Inflammatory macrophage treated with lipopolysaccharide for 4 hours (primary cell): ENCODE results near the gene GFPT2.

Source experiments
- DNase-seq: peaks from one replicate; pipeline ENCODE4 v3.0.0-alpha.2; 2020

The GFPT2 gene

DNA sequence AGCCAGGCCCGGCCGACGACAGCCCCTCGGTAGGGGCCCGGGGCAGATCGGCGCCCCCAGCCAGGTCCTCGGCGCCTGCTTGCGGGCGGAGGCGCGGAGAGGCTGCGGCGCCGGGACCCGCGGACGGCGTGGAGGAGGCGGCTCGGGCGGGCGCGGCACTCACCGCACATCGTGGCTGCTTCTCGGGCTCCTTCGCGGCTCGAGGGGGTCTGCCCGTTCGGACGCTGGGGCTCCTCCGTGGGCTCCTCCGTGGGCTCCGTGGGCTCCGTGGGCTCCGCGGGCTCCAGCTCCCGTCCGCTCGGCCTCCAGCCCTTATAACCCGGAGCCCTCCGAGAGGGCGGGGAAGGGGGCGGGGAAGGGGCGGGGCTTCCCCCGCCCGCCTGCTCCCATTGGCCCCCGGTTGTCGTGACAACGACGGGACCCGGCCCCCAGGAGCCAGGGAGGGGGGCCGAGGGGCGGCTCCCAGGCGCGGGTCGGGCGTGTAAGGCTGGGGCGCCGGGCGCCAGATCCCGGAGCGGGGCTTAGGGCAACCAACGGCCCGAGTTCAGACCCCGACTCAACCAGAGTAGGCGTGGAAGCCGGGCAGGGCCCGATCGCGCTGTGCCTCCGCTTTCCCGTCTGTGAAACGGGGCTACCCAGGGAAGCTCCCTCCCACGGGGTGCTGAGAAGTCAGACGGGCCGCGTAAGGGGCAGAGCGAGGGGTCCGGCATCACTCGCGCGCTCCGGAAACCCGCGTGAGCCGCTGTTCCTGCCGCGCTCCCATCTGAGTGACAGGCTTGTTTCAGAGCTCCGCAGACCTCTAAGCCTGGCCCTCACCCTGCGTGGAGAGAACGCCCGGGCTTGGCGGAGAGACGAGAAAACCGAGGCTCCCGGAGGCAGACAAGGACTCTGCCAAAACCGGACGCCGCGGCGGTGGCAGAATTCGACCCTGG is at the start of gene GFPT2:
TSS of gene GFPT2 (minus strand) at position 289 of the 932 bp plus-strand sequence. CDS start at position 170, 119 bp downstream.
- DNase-seq: peak; percentile 36

DNA sequence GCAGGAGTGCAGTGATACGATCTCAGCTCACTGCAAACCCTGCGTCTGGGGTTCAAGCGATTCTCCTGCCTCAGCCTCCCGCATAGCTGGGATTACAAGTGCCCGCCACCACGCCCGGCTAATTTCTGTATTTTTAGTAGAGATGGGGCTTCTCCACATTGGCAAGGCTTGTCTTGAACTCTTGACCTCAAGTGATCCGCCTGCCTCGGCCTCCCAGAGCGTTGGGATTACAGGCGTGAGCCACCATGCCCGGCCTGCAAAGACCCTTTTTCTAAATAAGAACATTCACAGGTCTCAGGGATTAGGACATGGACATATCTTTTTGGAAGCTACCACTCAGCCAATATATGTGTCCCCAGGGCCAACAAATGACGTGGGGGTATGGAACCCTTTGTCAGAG is 49.6 kb upstream of the GFPT2 start:
- DNase-seq: no peak

DNA sequence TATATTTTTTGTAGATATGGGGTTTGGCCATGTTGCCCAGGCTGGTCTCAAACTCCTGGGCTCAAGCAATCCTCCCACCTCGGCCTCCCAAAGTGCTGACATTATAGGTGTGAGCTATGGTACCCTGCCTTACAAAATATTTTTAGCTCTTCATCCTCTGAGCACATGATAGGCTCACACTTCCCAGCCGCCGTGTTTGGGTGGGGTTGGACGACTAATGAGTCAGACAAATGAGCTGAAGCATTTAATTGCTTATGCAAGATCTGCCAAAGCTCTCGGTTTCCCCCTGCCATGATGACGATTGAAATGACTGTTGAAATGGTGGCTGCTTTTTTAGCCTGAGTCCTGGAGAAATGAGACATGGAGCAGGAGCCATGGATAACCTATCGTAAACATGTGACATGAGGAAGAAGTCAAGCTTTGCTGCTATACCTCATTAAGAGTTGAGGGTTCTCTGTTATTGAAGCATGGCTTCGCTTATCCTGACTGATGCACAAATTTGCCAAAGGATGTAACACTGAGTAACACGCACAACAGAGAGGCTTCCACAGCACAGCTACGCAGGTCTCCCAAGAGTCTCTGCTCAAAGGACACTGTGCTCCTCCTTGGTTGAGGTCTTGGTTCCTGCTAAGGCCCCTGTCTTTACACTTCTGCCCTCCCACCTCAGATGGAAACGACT is 48.2 kb upstream of the GFPT2 start:
- no peak for DNase-seq

GRCh38 chr5:180400416-180400815 is 47.3 kb upstream of the GFPT2 start:
- no peak for DNase-seq

- DNase-seq: no peak
Observed at GRCh38 chr5:180399401-180400215, 46.5 kb upstream of the GFPT2 start.

- no peak for DNase-seq
Observed at GRCh38 chr5:180396926-180397325, 43.8 kb upstream of the GFPT2 start.

DNA sequence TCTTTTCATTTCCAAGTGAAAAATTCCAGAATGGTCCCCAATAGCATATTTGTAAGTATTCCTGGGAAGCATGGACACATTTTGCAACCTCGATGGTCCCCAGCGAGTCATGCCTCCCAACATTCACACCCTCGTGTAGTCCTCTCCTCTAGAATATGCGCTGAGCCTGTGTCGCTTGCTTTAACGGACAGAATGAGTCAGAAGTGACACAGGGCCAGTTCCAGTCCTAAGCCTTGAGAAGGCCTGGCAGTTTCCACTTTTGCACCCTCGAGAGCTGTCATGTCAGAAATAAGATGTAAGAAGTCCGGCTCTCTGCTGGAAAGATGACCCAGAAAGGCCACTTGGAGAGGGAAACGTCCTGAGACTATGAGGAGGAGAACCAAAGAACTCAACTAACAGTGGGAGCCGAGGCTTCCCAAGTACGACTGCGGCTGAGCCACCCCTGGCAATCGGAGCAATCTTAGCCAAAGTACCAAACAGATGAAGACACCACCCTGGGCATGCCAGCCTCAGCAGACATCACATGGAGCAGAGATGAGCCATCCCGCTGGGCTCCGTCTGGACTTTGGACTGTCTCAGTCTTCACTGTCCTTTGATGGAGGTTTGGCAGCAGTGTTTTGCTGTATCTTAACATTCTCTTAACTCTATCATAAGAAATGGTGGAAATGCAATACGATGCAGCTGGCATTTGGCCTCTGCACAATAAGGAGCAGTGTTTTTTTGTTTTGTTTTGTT is 42.6 kb upstream of the GFPT2 start:
- no peak for DNase-seq

- DNase-seq: no peak
Observed at GRCh38 chr5:180394031-180394636, 41.0 kb upstream of the GFPT2 start.

DNA sequence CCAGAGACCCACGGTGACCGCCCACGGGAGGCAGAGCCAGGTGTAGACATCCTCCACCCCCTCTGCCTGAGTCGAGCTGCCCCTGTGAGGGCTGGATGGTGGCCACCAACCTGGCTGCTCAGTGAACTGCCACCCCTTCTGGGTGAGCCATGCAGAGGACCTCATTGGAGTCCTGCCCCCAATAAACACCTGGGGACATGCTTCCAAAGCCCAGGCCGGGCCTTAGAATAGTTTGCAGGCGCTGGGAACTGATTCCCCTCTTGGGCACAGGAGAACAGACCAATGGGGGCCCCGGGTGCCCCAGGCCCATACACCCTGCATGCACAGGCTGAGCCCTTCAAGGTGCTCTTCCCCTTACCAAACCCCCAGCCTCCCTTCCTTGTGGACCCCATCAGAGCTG is 38.1 kb upstream of the GFPT2 start:
- DNase-seq: no peak

DNA sequence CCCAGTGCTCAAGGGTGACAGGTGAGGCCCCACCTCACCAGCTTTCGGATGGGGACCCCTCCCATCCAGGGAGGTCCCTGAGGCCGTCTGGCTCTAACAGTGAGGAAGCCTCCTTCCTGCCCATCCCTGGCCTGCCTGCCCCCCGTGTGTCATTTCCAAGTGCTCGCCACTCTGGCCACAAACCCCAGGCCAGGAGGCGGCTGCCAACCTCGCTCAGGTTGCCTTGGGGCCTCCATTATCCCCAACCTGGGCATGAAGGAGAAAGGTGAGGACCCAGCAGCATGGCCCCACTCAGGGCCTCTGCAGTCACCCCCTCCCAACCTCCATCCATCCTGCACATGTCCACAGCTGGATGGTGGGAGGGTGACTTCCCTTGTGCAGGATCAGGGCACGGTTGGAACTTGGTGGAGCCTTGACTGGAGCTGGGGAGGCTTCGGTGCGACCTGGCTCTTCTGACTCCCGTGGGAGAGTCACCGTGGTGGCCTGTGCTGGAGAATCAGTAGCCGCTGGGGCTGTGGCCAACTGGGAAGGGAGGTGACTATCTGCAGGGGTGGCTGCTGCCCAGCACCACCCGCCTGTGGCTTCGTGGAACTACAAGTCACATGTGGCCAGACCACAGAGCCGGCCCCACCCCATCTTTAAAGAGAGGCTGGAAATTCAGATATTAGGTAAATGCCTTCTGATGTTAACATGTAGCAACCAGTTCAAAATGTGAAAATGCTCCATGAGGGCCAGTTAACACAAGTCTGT is 37.5 kb upstream of the GFPT2 start:
- DNase-seq: peak; percentile 3

DNA sequence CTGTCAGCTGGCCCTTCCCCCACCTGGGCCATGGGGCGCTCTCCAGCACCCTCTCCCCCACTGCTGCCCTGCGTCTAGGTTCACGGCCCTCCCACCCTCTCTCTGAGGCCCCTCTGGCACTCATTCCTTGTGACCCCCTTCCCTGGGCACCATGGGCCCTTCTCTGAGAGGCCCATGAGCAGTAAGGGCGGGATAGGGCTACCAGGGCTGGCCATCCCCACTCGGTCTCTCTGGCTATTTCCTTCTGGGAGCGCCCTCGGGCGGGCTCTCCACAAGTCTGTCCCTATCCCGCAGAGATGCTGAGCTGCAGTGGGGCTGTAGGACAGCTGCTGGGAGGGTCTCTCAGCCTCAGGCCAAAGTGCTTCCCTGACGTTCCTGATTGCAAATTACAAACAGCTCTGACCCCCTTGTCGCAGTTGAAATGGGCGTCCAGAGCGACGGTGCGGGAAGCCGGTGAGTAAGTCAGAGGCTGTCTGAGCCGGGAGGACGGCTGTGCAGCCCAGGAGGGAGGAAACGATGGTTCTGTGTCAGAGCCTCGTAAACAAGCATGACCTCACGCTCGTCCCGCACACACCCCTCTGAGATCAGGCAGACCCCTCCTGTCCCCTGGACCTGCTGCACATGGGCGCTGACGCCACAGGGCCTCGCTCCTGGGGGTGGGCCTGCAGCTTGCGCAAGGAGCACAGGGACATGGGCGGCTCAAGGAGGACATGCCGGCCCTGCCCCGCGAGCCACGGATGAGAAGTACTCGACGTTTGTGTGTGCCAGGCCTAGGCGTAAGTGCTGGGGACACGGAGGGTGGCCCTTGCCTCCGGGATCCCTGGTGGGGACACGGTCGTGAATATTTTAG is 36.3 kb upstream of the GFPT2 start:
- no peak for DNase-seq

- DNase-seq: no peak
Observed at GRCh38 chr5:180387798-180388197, 34.7 kb upstream of the GFPT2 start.

DNA sequence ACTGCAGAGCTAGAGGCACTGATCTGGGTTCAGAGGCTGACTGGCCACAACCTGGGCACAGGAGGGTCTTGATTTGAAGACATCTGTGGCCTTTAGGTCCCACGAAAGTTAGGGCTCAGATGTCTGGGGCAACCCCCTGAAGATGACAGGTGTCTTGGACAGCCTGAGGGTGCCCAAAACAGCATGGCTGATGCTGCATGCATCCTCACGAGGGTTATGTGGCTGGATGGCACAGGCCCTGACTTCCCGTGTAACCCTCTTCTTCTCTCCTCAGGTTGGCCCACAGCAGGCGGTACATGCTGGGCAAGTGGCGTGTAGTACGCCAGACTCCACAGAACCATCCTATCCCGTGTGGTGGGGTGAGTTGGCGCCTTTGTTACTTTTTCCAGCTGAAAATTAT is 29.8 kb upstream of the GFPT2 start:
- no peak for DNase-seq

DNA sequence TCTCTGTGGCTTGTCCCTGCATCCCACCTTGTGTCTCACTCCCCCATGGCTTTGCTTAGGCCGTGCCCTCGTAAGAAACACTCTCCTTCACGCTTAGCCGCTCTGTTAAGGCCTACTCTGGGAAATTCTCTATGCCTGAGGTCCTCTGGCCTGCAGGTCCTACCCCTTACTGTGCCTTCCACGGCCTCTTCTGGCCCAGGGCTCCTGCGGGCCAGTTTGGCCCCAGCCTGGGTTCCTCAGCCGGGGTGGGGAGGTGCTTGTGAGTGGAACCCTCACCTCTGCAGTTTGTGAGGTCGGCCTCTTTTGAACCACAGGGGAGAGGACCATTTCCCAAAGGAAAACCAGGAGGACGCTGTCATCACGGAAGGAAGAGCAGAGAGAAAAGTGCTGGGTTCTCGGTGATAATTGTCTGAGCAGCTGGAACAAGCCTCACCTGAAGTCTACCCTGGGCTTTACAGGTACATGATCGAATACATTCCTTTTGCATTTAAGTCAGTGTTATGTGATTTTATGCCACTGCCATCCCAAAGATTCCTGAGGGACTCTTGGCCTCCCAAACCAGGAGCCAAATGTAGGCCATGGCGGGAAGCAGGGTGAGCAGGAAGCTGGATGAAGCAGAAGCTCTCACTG is 28.8 kb upstream of the GFPT2 start:
- no peak for DNase-seq

- DNase-seq: no peak
Observed at GRCh38 chr5:180381428-180381827, 28.3 kb upstream of the GFPT2 start.

DNA sequence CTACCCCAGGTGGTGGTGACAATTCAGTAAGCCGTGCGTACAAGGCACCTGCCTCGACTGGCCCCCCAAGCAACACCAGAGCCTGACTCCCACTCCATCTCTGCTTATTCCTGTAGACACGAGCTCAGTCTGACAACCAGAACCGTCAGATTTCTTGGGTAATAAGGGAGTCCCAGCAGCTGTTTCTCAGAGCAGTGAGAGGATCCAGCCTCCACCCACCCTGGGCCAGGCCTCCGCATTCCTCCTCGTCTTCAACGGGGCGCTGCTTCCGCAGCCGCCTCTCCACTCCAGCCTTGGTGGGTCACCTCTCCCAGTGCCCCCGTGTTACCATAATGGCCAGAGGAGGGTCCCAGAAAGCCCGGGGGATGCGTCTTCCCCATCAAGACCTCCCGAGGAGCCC is 27.7 kb upstream of the GFPT2 start:
- no peak for DNase-seq

GRCh38 chr5:180380441-180380840 is 27.3 kb upstream of the GFPT2 start:
- no peak for DNase-seq

DNA sequence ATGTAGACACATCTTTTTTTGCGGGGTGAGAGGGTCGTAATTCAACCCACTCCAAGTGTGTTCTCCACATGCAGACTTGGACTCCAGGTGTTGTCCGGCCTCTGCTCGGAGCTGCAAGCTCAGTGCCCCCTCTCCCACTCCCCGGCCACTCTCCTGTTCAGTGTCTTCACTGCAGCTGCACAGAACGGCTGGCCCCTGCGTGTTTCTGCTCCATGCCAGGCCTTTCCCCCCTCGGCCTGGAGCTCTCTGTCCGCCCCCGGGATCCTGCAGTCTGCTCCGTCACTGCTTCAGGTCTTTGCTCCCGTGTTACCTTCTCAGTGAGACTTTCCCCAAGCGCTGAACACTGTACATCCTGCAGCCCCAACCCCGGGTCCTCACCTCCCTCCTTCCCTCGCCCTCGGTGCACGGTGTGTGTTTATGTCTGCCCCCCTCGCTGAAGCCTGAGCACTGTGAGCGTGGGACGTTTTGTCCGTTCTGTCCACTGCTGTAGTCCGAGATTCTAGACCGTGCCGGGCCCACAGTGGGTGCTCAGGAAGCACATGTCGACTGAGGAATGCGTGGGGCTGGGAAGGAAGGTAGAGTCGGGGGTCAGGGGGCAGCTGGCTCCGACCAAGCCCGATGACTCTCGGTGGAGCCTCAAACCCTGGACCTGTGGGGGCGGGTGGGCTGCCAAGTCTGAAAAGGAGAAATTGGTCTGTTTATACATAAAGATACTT is 26.4 kb upstream of the GFPT2 start:
- DNase-seq: no peak
